ENCODE results near the gene NOVA1. TPM values are rescaled to one million over a fixed set of nuclear protein-coding genes. Genes with fewer than 3 reads are reported as not detected.

Gene NOVA1
- total RNA-seq, 4 donors from 2014 or later: 10.3 to 22.4 (median 14.0) TPM

- TF ChIP-seq POLR2AphosphoS5 (IDR thresholded peaks at IDR 0.05) (no peak), EP300 (IDR thresholded peaks at IDR 0.05) (no peak), POLR2A (IDR thresholded peaks at IDR 0.05; ENCODE audit: low read depth) (no peak)
- TF ChIP-seq, protein P1, sequence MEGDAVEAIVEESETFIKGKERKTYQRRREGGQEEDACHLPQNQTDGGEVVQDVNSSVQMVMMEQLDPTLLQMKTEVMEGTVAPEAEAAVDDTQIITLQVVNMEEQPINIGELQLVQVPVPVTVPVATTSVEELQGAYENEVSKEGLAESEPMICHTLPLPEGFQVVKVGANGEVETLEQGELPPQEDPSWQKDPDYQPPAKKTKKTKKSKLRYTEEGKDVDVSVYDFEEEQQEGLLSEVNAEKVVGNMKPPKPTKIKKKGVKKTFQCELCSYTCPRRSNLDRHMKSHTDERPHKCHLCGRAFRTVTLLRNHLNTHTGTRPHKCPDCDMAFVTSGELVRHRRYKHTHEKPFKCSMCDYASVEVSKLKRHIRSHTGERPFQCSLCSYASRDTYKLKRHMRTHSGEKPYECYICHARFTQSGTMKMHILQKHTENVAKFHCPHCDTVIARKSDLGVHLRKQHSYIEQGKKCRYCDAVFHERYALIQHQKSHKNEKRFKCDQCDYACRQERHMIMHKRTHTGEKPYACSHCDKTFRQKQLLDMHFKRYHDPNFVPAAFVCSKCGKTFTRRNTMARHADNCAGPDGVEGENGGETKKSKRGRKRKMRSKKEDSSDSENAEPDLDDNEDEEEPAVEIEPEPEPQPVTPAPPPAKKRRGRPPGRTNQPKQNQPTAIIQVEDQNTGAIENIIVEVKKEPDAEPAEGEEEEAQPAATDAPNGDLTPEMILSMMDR (IDR thresholded peaks at IDR 0.05): no peak
These were observed 197.5 kb downstream of the NOVA1 start for GRCh38 chr14:26400373-26400772.

GRCh38 chr14:26398616-26399015, 199.2 kb downstream of the NOVA1 start:
- intact Hi-C loops (cut with DNase I): loop anchor here (10.0 kb wide), 1 partner anchor 206 kb away; no protein-coding TSS in a partner anchor
- Histone ChIP-seq H3K27ac (replicated peaks in 1 of 4) (no peak overlapping the region), H3K27me3 (no peaks in the 10 kb centered on the region), H3K4me3 (no peak overlapping the region), H3K36me3 (no peaks in the 10 kb centered on the region), H3K4me1 (peaks cover 0 to 28% (median 25%) of the 10 kb centered on the region in 4 donors), H3K9me3 (no peaks in the 10 kb centered on the region)
- DNase-seq (ENCODE audit: extremely low spot score): no peak
- no peak for TF ChIP-seq POLR2A (IDR thresholded peaks at IDR 0.05; ENCODE audit: low read depth)
- TF ChIP-seq EP300 (IDR thresholded peaks at IDR 0.05): no peak
- TF ChIP-seq POLR2AphosphoS5 (IDR thresholded peaks at IDR 0.05): no peak
- TF ChIP-seq, protein P1 (IDR thresholded peaks at IDR 0.05): no peak

More at GRCh38 chr14:26400373-26400772, 197.5 kb downstream of the NOVA1 start:
- peaks cover 0 to 11% (median 9%) of the 10 kb centered on the region in 4 donors for H3K4me1 ChIP-seq
- H3K27me3 ChIP-seq: no peaks in the 10 kb centered on the region
- DNase-seq (ENCODE audit: extremely low spot score): no peak
- 89% methylated on average over 1 of the region's 1 CpG for WGBS
- intact Hi-C loops (cut with DNase I): no loop called here
- no peak overlapping the region for H3K4me3 ChIP-seq
- no peak overlapping the region for H3K27ac ChIP-seq (replicated peaks in 1 of 4)
- no peaks in the 10 kb centered on the region for H3K9me3 ChIP-seq
- H3K36me3 ChIP-seq: no peaks in the 10 kb centered on the region
